H1 (cell line): ENCODE results near the gene SRP9. TPM values are rescaled to one million over a fixed set of nuclear protein-coding genes. Genes with fewer than 3 reads are reported as not detected.
"Not testable (repeated sequence)": the region's sequence is repeated elsewhere in the genome, so short reads cannot be mapped to it uniquely, and the experiment has no call there.

Experiments
- CTCF ChIA-PET: fragments of 300-600 bp; sonication (Branson Sonifier 250); formaldehyde crosslinking; loops from one replicate; lab custom pipeline; 2021; ENCODE audit not compliant: partially characterized antibody; lab: Charles Lee
- POLR2A ChIA-PET: fragments of 300-600 bp; sonication (Branson Sonifier 250); formaldehyde crosslinking; loops from one replicate; lab custom pipeline; 2021; ENCODE audit warnings: inconsistent platforms; ENCODE audit not compliant: partially characterized antibody; lab: Charles Lee
- DNase-seq, 2 experiments: peaks; one replicate each; pipeline versions ENCODE4 v3.0.0 to v3.0.0-alpha.2; 2010 to 2022; ENCODE audit warnings: low spot score in 2 of 2, low read depth in 1 of 2, mixed read lengths in 1 of 2
- FAIRE-seq: peaks from 2 replicates; lab custom pipeline; 2011; peaks lifted over from hg19 to GRCh38; lab: Jason Lieb, UNC
- H2AFZ ChIP-seq: 2 replicates; pipeline ENCODE4 v1.8.1; 2012; ENCODE audit warnings: low read length, inconsistent platforms
- H2AK5ac ChIP-seq: 2 replicates; pipeline ENCODE4 v1.6.1; 2013; ENCODE audit warnings: low read depth, low read length
- H2BK120ac ChIP-seq: replicated peaks from 2 replicates; pipeline ENCODE3; 2013; ENCODE audit warnings: low read depth, low read length, inconsistent platforms
- H2BK12ac ChIP-seq: 2 replicates; pipeline ENCODE4 v1.6.1; 2013; ENCODE audit warnings: low read depth, low read length
- H2BK15ac ChIP-seq: 2 replicates; pipeline ENCODE4 v1.6.1; 2013; ENCODE audit warnings: low read length
- H2BK20ac ChIP-seq: 2 replicates; pipeline ENCODE4 v1.6.1; 2013; ENCODE audit warnings: low read length
- H2BK5ac ChIP-seq: 2 replicates; pipeline ENCODE4 v1.6.1; 2013; ENCODE audit warnings: low read depth, low read length
- H3K14ac ChIP-seq: 2 replicates; pipeline ENCODE4 v1.6.1; 2013; ENCODE audit warnings: inconsistent platforms; ENCODE audit not compliant: insufficient read length
- H3K18ac ChIP-seq: 2 replicates; pipeline ENCODE4 v1.6.1; 2013; ENCODE audit warnings: low read length; ENCODE audit errors: extremely low read depth
- H3K23ac ChIP-seq: 2 replicates; pipeline ENCODE4 v1.6.1; 2013; ENCODE audit warnings: inconsistent platforms; ENCODE audit not compliant: insufficient read length
- H3K23me2 ChIP-seq: 2 replicates; pipeline ENCODE4 v1.6.1; 2013; ENCODE audit warnings: low read depth, low read length
- H3K27ac ChIP-seq: 2 replicates; pipeline ENCODE4 v1.6.1; 2011; ENCODE audit warnings: low read depth, low read length, inconsistent platforms
- H3K27me3 ChIP-seq, 4 experiments: replicated peaks in 1 of 4; 1 replicate in 1 of 4; 2 replicates in 3 of 4; pipeline versions ENCODE4 v1.6.1 to v1.8.1; 2011 to 2013; ENCODE audit warnings: low read length in 3 of 4, mild to moderate bottlenecking in 3 of 4, inconsistent platforms in 2 of 4, mixed read lengths in 2 of 4, moderate library complexity in 1 of 4; ENCODE audit not compliant: control insufficient read depth in 3 of 4, insufficient read depth in 3 of 4; ENCODE audit errors: extremely low read depth in 1 of 4
- H3K36me3 ChIP-seq, 4 experiments: 2 replicates each; pipeline versions ENCODE4 v1.6.1 to v1.8.1; 2011 to 2013; ENCODE audit warnings: mild to moderate bottlenecking in 4 of 4, low read length in 3 of 4, moderate library complexity in 2 of 4, control low read depth in 1 of 4, inconsistent platforms in 1 of 4; ENCODE audit not compliant: insufficient read depth in 4 of 4, control insufficient read depth in 2 of 4
- H3K4ac ChIP-seq: replicated peaks from 2 replicates; pipeline ENCODE3; 2013; ENCODE audit warnings: low read length, low read depth, mixed read lengths, inconsistent platforms; ENCODE audit not compliant: insufficient read length
- H3K4me1 ChIP-seq, 4 experiments: replicated peaks in 1 of 4; 1 replicate in 1 of 4; 2 replicates in 3 of 4; pipeline versions ENCODE4 v1.6.1 to v1.8.1; 2011 to 2013; ENCODE audit warnings: low read length in 3 of 4, inconsistent platforms in 2 of 4, mixed read lengths in 1 of 4; ENCODE audit not compliant: insufficient read depth in 4 of 4, control insufficient read depth in 3 of 4
- H3K4me2 ChIP-seq, 2 experiments: 2 replicates each; pipeline versions ENCODE4 v1.6.1 to v1.8.1; 2011 to 2013; ENCODE audit warnings: low read depth in 2 of 2, low read length in 2 of 2, control low read depth in 1 of 2, inconsistent platforms in 1 of 2, mild to moderate bottlenecking in 1 of 2; ENCODE audit not compliant: insufficient read depth in 1 of 2
- H3K4me3 ChIP-seq, 4 experiments: fragments of 200-600, 300-600 bp in 1 of 4; sonication (generic), shearing (Covaris generic), sonication (Bioruptor Twin) in 1 of 4; 2 replicates each; pipeline versions ENCODE4 v1.5.1 to v1.8.1; 2011 to 2016; ENCODE audit warnings: low read length in 4 of 4, low read depth in 3 of 4, control low read depth in 2 of 4, inconsistent platforms in 2 of 4, mild to moderate bottlenecking in 2 of 4, mixed read lengths in 1 of 4, moderate library complexity in 1 of 4; ENCODE audit not compliant: insufficient read depth in 2 of 4; ENCODE audit errors: extremely low read depth in 1 of 4
- H3K56ac ChIP-seq: replicated peaks from 2 replicates; pipeline ENCODE3; 2013; ENCODE audit warnings: low read depth, mild to moderate bottlenecking, mixed read lengths, low read length, inconsistent platforms; ENCODE audit not compliant: insufficient read length
- H3K79me1 ChIP-seq: 2 replicates; pipeline ENCODE4 v1.6.1; 2013; ENCODE audit warnings: low read depth, low read length, control low read depth
- H3K79me2 ChIP-seq, 2 experiments: 2 replicates each; pipeline versions ENCODE4 v1.6.1 to v1.8.1; 2012 to 2013; ENCODE audit warnings: low read length in 2 of 2, mild to moderate bottlenecking in 2 of 2, inconsistent platforms in 1 of 2; ENCODE audit not compliant: insufficient read depth in 2 of 2, control insufficient read depth in 1 of 2
- H3K9ac ChIP-seq, 4 experiments: replicated peaks in 1 of 4; 1 replicate in 1 of 4; 2 replicates in 3 of 4; pipeline versions ENCODE4 v1.6.1 to v1.8.1; 2011 to 2013; ENCODE audit warnings: low read depth in 3 of 4, low read length in 3 of 4, control low read depth in 2 of 4, mild to moderate bottlenecking in 2 of 4, moderate library complexity in 2 of 4, inconsistent platforms in 1 of 4; ENCODE audit errors: extremely low read depth in 1 of 4
- H3K9me3 ChIP-seq, 2 experiments: 2 replicates each; pipeline versions ENCODE4 v1.6.1 to v1.8.1; 2012 to 2013; ENCODE audit warnings: mild to moderate bottlenecking in 2 of 2, moderate library complexity in 2 of 2, control low read depth in 1 of 2, inconsistent platforms in 1 of 2, low read depth in 1 of 2, low read length in 1 of 2, mixed read lengths in 1 of 2; ENCODE audit not compliant: insufficient read depth in 2 of 2
- H4K20me1 ChIP-seq, 2 experiments: replicated peaks in 1 of 2; 2 replicates each; pipeline versions ENCODE3 to v1.8.1; 2011 to 2013; ENCODE audit warnings: inconsistent platforms in 2 of 2, low read length in 2 of 2, mild to moderate bottlenecking in 1 of 2; ENCODE audit not compliant: insufficient read depth in 2 of 2, control insufficient read depth in 1 of 2
- H4K5ac ChIP-seq: 2 replicates; pipeline ENCODE4 v1.6.1; 2013; ENCODE audit warnings: low read length, low read depth, mixed read lengths, inconsistent platforms; ENCODE audit not compliant: insufficient read length
- H4K8ac ChIP-seq: 2 replicates; pipeline ENCODE4 v1.8.0; 2013; ENCODE audit warnings: mild to moderate bottlenecking, moderate library complexity, low read length, inconsistent platforms; ENCODE audit not compliant: insufficient read depth; ENCODE audit errors: extremely low read depth
- H4K91ac ChIP-seq: replicated peaks from 2 replicates; pipeline ENCODE3; 2013; ENCODE audit warnings: low read length, mixed read lengths, inconsistent platforms; ENCODE audit not compliant: insufficient read length
- WGBS, 2 experiments: shearing (Covaris generic) in 1 of 2; methylation state at CpG; one replicate each; pipeline versions ENCODE4 v1.1.6 to v1.1.7; 2013 to 2015; ENCODE audit warnings: low lambda C conversion rate in 2 of 2, mixed read lengths in 2 of 2, inconsistent platforms in 1 of 2, low coverage in 1 of 2, missing lambda C conversion rate in 1 of 2; ENCODE audit not compliant: insufficient replicate concordance in 2 of 2, insufficient coverage in 1 of 2, insufficient read length in 1 of 2; ENCODE audit errors: extremely low coverage in 1 of 2, missing lambda C conversion rate in 1 of 2; 5-methylcytosine and 5-hydroxymethylcytosine counted together
- polyA plus RNA-seq, 7 experiments: library from polyadenylated mRNA; depleted of rRNA in 3 of 7; stranded (reverse) in 5 of 7; unstranded in 2 of 7; fragments of >200 nt in 5 of 7; fragments of 200-250 nt in 2 of 7; gene quantifications; 1 replicate in 5 of 7; 2 replicates in 1 of 7; 4 replicates in 1 of 7; pipeline versions ENCODE4 v1.2.1 to v1.2.3, GENCODE V29; 2011 to 2013; ENCODE audit warnings: missing spikeins in 2 of 7, mixed read lengths in 2 of 7
- total RNA-seq: library from RNA; stranded (reverse); fragmentation: NEBNext Ultra II Directional; extraction: Animal tissue kit (Norgen Biotek cat#: 25700); gene quantifications from 2 replicates; pipeline ENCODE4 v1.2.1, GENCODE V29; 2021

The SRP9 gene
- total and polyA plus RNA-seq, 2 of the 8 experiments (the other 6 are each of a cell fraction or from before 2014, with no cell fraction given), result 446 to 572 TPM

DNA sequence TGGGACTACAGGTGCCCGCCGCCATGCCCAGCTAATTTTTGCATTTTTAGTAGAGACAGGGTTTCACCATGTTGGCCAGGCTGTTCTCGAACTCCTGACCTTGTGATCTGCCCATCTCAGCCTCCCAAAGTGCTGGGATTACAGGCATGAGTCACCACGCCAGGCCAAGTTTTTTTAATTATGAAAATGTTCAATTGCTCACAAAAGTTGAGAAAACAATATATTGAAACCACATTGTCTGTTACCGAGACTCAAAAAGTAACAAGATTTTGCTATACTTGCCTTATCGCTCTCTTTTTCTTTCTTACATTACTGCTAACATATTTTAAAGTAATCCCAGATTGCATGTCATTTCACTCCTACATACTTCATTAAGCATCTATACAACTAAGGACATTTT is 16.2 kb upstream of the SRP9 start:
- not testable (repeated sequence) for H4K8ac ChIP-seq, H3K56ac ChIP-seq, H3K4me3 ChIP-seq, H4K20me1 ChIP-seq, H2BK15ac ChIP-seq, H2BK20ac ChIP-seq, H3K9me3 ChIP-seq, H3K9ac ChIP-seq, H3K27me3 ChIP-seq, H3K79me1 ChIP-seq, FAIRE-seq, H3K23me2 ChIP-seq, H2BK12ac ChIP-seq, H3K18ac ChIP-seq, H3K14ac ChIP-seq, H4K91ac ChIP-seq, H2AFZ ChIP-seq, H3K4me2 ChIP-seq, H2BK5ac ChIP-seq, DNase-seq, H3K4ac ChIP-seq, H3K23ac ChIP-seq, H2BK120ac ChIP-seq, H3K79me2 ChIP-seq, H3K4me1 ChIP-seq, H3K27ac ChIP-seq, H2AK5ac ChIP-seq, H4K5ac ChIP-seq, H3K36me3 ChIP-seq
- ChIA-PET CTCF (interaction anchor here (0.8 to 1.1 kb wide), 3 partner anchors 10 to 315 kb away, joined by 3 to 6 read pairs (median 3); no protein-coding TSS in a partner anchor), POLR2A (interaction anchor here (1.1 kb wide), 1 partner anchor 16 kb away, joined by 3 read pairs; the partner anchor contains the start of gene SRP9)
- 96% methylated on average over 6 of the region's 6 CpGs; no CpG with 5 or more reads in 1 of the 2 experiments for WGBS, 2 experiments
